ENCODE results near the gene GKN1. TPM values are rescaled to one million over a fixed set of nuclear protein-coding genes. Genes with fewer than 3 reads are reported as not detected.

The GKN1 gene
- total and polyA plus RNA-seq, 2 donors (not counting 1 experiment from before 2014, with no cell fraction given), result not detected

DNA sequence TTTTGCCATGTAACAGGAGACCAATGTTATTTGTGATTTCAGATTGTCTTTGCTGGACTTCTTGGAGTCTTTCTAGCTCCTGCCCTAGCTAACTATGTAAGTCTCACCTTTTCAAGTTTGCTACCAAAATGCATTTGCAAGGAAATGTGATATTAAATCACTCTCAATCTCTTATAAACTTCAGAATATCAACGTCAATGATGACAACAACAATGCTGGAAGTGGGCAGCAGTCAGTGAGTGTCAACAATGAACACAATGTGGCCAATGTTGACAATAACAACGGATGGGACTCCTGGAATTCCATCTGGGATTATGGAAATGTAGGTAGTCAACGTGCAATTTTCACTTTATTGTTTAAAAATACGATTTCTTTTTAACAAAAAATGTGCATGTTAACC is 3.0 kb downstream of the GKN1 start:
- no peak overlapping the region for H3K4me3 ChIP-seq (replicated peaks in 1 of 4; ENCODE audit: control extremely low read depth in 1 of 4, insufficient read depth in 1 of 4, low read depth in 3 of 4, low read length in 4 of 4)
- TF ChIP-seq, protein P1, sequence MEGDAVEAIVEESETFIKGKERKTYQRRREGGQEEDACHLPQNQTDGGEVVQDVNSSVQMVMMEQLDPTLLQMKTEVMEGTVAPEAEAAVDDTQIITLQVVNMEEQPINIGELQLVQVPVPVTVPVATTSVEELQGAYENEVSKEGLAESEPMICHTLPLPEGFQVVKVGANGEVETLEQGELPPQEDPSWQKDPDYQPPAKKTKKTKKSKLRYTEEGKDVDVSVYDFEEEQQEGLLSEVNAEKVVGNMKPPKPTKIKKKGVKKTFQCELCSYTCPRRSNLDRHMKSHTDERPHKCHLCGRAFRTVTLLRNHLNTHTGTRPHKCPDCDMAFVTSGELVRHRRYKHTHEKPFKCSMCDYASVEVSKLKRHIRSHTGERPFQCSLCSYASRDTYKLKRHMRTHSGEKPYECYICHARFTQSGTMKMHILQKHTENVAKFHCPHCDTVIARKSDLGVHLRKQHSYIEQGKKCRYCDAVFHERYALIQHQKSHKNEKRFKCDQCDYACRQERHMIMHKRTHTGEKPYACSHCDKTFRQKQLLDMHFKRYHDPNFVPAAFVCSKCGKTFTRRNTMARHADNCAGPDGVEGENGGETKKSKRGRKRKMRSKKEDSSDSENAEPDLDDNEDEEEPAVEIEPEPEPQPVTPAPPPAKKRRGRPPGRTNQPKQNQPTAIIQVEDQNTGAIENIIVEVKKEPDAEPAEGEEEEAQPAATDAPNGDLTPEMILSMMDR (conservative IDR thresholded peaks at IDR 0.05 in 1 of 2, IDR thresholded peaks at IDR 0.05 in 1 of 2; ENCODE audit: low read depth in 1 of 2, low read length in 2 of 2), result no peak
- no peak for TF ChIP-seq EZH2 (IDR thresholded peaks at IDR 0.05; ENCODE audit: low read length, missing control alignments)
- no peaks in the 10 kb centered on the region for H3K27me3 ChIP-seq (ENCODE audit: control insufficient read depth, insufficient read depth, low read length)
- H3K4me1 ChIP-seq (ENCODE audit: control insufficient read depth, extremely low read depth, insufficient read depth, low read length), result no peaks in the 10 kb centered on the region
- no peak overlapping the region for H2AFZ ChIP-seq (ENCODE audit: low read length)
- no peaks in the 10 kb centered on the region for H3K79me2 ChIP-seq (ENCODE audit: control insufficient read depth, insufficient read depth, low read length)
- H3K36me3 ChIP-seq (ENCODE audit: control insufficient read depth, insufficient read depth, low read length), result no peaks in the 10 kb centered on the region
- no peaks in the 10 kb centered on the region for H3K9me3 ChIP-seq (ENCODE audit: control insufficient read depth, insufficient read depth, low read depth, low read length)
- no peak overlapping the region for H3K9ac ChIP-seq (ENCODE audit: insufficient read depth, low read length)
- no peak for DNase-seq (ENCODE audit: low read depth in 2 of 2)
- H3K27ac ChIP-seq (ENCODE audit: insufficient read depth, low read length), result no peak overlapping the region
- H3K4me2 ChIP-seq (ENCODE audit: extremely low read depth, insufficient read depth, low read length), result no peak overlapping the region
- no peaks in the 10 kb centered on the region for H4K20me1 ChIP-seq (ENCODE audit: control insufficient read depth, extremely low read depth, insufficient read depth, low read length)

- Histone ChIP-seq H3K9ac (ENCODE audit: insufficient read depth, low read length) (no peak overlapping the region), H3K4me2 (ENCODE audit: extremely low read depth, insufficient read depth, low read length) (no peak overlapping the region), H3K9me3 (ENCODE audit: control insufficient read depth, insufficient read depth, low read depth, low read length) (no peaks in the 10 kb centered on the region), H2AFZ (ENCODE audit: low read length) (no peak overlapping the region), H3K79me2 (ENCODE audit: control insufficient read depth, insufficient read depth, low read length) (no peaks in the 10 kb centered on the region), H3K4me1 (ENCODE audit: control insufficient read depth, extremely low read depth, insufficient read depth, low read length) (no peaks in the 10 kb centered on the region), H3K36me3 (ENCODE audit: control insufficient read depth, insufficient read depth, low read length) (no peaks in the 10 kb centered on the region), H3K27ac (ENCODE audit: insufficient read depth, low read length) (no peak overlapping the region), H3K4me3 (replicated peaks in 1 of 4; ENCODE audit: control extremely low read depth in 1 of 4, insufficient read depth in 1 of 4, low read depth in 3 of 4, low read length in 4 of 4) (no peak overlapping the region), H4K20me1 (ENCODE audit: control insufficient read depth, extremely low read depth, insufficient read depth, low read length) (no peaks in the 10 kb centered on the region), H3K27me3 (ENCODE audit: control insufficient read depth, insufficient read depth, low read length) (no peaks in the 10 kb centered on the region)
- TF ChIP-seq, protein P1 (conservative IDR thresholded peaks at IDR 0.05 in 1 of 2, IDR thresholded peaks at IDR 0.05 in 1 of 2; ENCODE audit: low read depth in 1 of 2, low read length in 2 of 2), result no peak
- no peak for TF ChIP-seq EZH2 (IDR thresholded peaks at IDR 0.05; ENCODE audit: low read length, missing control alignments)
- no peak for DNase-seq (ENCODE audit: low read depth in 2 of 2)
These were observed 3.7 kb downstream of the GKN1 start for GRCh38 chr2:68978098-68978497.

GRCh38 chr2:68980956-68981355 is 6.5 kb downstream of the GKN1 start:
- TF ChIP-seq EZH2 (IDR thresholded peaks at IDR 0.05; ENCODE audit: low read length, missing control alignments), result no peak
- TF ChIP-seq, protein P1 (conservative IDR thresholded peaks at IDR 0.05 in 1 of 2, IDR thresholded peaks at IDR 0.05 in 1 of 2; ENCODE audit: low read depth in 1 of 2, low read length in 2 of 2), result no peak
- no peaks in the 10 kb centered on the region for H3K9me3 ChIP-seq (ENCODE audit: control insufficient read depth, insufficient read depth, low read depth, low read length)
- H3K9ac ChIP-seq (ENCODE audit: insufficient read depth, low read length), result no peak overlapping the region
- no peaks in the 10 kb centered on the region for H4K20me1 ChIP-seq (ENCODE audit: control insufficient read depth, extremely low read depth, insufficient read depth, low read length)
- no peak overlapping the region for H3K4me2 ChIP-seq (ENCODE audit: extremely low read depth, insufficient read depth, low read length)
- H3K79me2 ChIP-seq (ENCODE audit: control insufficient read depth, insufficient read depth, low read length), result no peaks in the 10 kb centered on the region
- no peak overlapping the region for H3K4me3 ChIP-seq (replicated peaks in 1 of 4; ENCODE audit: control extremely low read depth in 1 of 4, insufficient read depth in 1 of 4, low read depth in 3 of 4, low read length in 4 of 4)
- H3K4me1 ChIP-seq (ENCODE audit: control insufficient read depth, extremely low read depth, insufficient read depth, low read length), result no peaks in the 10 kb centered on the region
- H3K36me3 ChIP-seq (ENCODE audit: control insufficient read depth, insufficient read depth, low read length), result no peaks in the 10 kb centered on the region
- H2AFZ ChIP-seq (ENCODE audit: low read length), result no peak overlapping the region
- H3K27ac ChIP-seq (ENCODE audit: insufficient read depth, low read length), result no peak overlapping the region
- H3K27me3 ChIP-seq (ENCODE audit: control insufficient read depth, insufficient read depth, low read length), result no peaks in the 10 kb centered on the region
- DNase-seq (ENCODE audit: low read depth in 2 of 2), result peak in 1 of 2 donors; percentile 37

Data from fibroblast of lung (primary cell).